Uterus (tissue), 2 donors: ENCODE measurements around the gene ZNF776.

Experiments used
- CTCF ChIP-seq, 4 experiments: fragments of 200-600 bp in 2 of 4; fragments of 450-650 bp in 2 of 4; sonication (generic) in 2 of 4; IDR thresholded peaks; one replicate each; pipeline ENCODE4 v1.5.1; 2016 to 2019; ENCODE audit warnings: antibody characterized with exemption in 4 of 4, mild to moderate bottlenecking in 2 of 4, moderate library complexity in 1 of 4
- POLR2A ChIP-seq, 2 donors: fragments of 450-650 bp; IDR thresholded peaks; one replicate each; pipeline ENCODE4 v1.6.1; 2016; ENCODE audit warnings: antibody characterized with exemption in 2 of 2, mild to moderate bottlenecking in 1 of 2, moderate library complexity in 1 of 2

GRCh38 chr19:57719901-57720519 lies 26.6 kb upstream of the ZNF776 start:
- TF ChIP-seq POLR2A (IDR thresholded peaks at IDR 0.05) (no peak), CTCF (IDR thresholded peaks at IDR 0.05) (no peak)
